A549 (cell line): Measurements from ENCODE around the gene POLR3F. TPM values are rescaled to one million over a fixed set of nuclear protein-coding genes. Genes with fewer than 3 reads are reported as not detected.

ENCODE experiments used
- ATAC-seq, 2 experiments: fragments of 200-7000 bp in 1 of 2; fragments of >200 bp in 1 of 2; cut with Nextera tagmentation in 1 of 2; cut with Tn5 transposase in 1 of 2; 3 replicates each; pipeline versions ENCODE4 v1.8.0 to v1.9.1; 2018 to 2020; ENCODE audit warnings: mild to moderate bottlenecking in 1 of 2, moderate library complexity in 1 of 2
- CTCF ChIA-PET: fragments of 300-600 bp; sonication (Branson Sonifier 250); formaldehyde crosslinking; extraction: SDS; loops from one replicate; lab custom pipeline; 2021; ENCODE audit warnings: antibody characterized with exemption, inconsistent platforms; lab: Yijun Ruan, JAX
- POLR2A ChIA-PET: fragments of 350-600 bp; formaldehyde crosslinking; extraction: SDS; loops from one replicate; lab custom pipeline; 2021; ENCODE audit warnings: antibody characterized with exemption, inconsistent platforms; lab: Yijun Ruan, JAX
- DNase-seq, 2 experiments: peaks; one replicate each; pipeline versions ENCODE4 v3.0.0 to v3.0.0-alpha.2; 2011 to 2016; ENCODE audit warnings: low read depth in 1 of 2, low spot score in 1 of 2
- FAIRE-seq: peaks from 2 replicates; lab custom pipeline; 2011; peaks lifted over from hg19 to GRCh38; lab: Jason Lieb, UNC
- H3K27ac ChIP-seq, 2 experiments: fragments of >200 bp; sonication (Bioruptor Twin); formaldehyde crosslinking; 3 replicates each; pipeline ENCODE4 v1.5.1; 2016 to 2017
- H3K4me1 ChIP-seq: fragments of >200 bp; sonication (Bioruptor Twin); formaldehyde crosslinking; 3 replicates; pipeline ENCODE4 v1.6.1; 2016
- H3K4me2 ChIP-seq: fragments of >200 bp; sonication (Bioruptor Twin); formaldehyde crosslinking; 3 replicates; pipeline ENCODE4 v1.6.1; 2016
- H3K4me3 ChIP-seq: fragments of >200 bp; sonication (Bioruptor Twin); formaldehyde crosslinking; 3 replicates; pipeline ENCODE4 v1.5.1; 2016
- H3K9me3 ChIP-seq: fragments of >200 bp; sonication (Bioruptor Twin); formaldehyde crosslinking; 3 replicates; pipeline ENCODE4 v1.6.1; 2016
- ATOH8 ChIP-seq: fragments of 250-450 bp; sonication (Bioruptor Pico); IDR thresholded peaks from 2 replicates; pipeline ENCODE4 v1.5.0; 2020; ENCODE audit warnings: low read depth, mild to moderate bottlenecking, moderate library complexity
- BHLHE40 ChIP-seq: IDR thresholded peaks from 2 replicates; pipeline ENCODE4 v1.6.1; 2012; ENCODE audit warnings: low read depth, low read length, inconsistent platforms
- CBX2 ChIP-seq: fragments of 200-600 bp; sonication (generic); IDR thresholded peaks from 2 replicates; pipeline ENCODE4 v1.6.1; 2016; ENCODE audit warnings: low read depth, mild to moderate bottlenecking, borderline replicate concordance
- CEBPB ChIP-seq, 2 experiments: fragments of >200 bp in 1 of 2; sonication (Bioruptor Twin) in 1 of 2; formaldehyde crosslinking in 1 of 2; IDR thresholded peaks; 2 replicates each; pipeline ENCODE4 v1.6.1; 2012 to 2016
- CHD2 ChIP-seq: fragments of 150-350 bp; IDR thresholded peaks from 2 replicates; pipeline ENCODE4 v1.6.1; 2014; ENCODE audit warnings: low read length; ENCODE audit not compliant: partially characterized antibody
- CHD4 ChIP-seq: fragments of 200-600 bp; sonication (generic); IDR thresholded peaks from 2 replicates; pipeline ENCODE4 v1.6.1; 2016; ENCODE audit warnings: antibody characterized with exemption, mild to moderate bottlenecking, borderline replicate concordance
- CTCF ChIP-seq: fragments of >200 bp; sonication (Bioruptor Twin); formaldehyde crosslinking; IDR thresholded peaks from 3 replicates; pipeline ENCODE4 v1.5.1; 2016
- EHMT2 ChIP-seq: fragments of 200-600 bp; sonication (generic); IDR thresholded peaks from 2 replicates; pipeline ENCODE4 v1.6.1; 2016; ENCODE audit warnings: antibody characterized with exemption, low read depth, mild to moderate bottlenecking, moderate library complexity
- FOSB ChIP-seq: fragments of 250-450 bp; sonication (Bioruptor Pico); IDR thresholded peaks from 2 replicates; pipeline ENCODE4 v1.5.0; 2020; ENCODE audit warnings: mild to moderate bottlenecking, moderate library complexity
- GATA3 ChIP-seq: IDR thresholded peaks from 2 replicates; pipeline ENCODE4 v1.6.1; 2012; ENCODE audit warnings: borderline replicate concordance
- HDAC2 ChIP-seq: fragments of 200-600 bp; sonication (generic); IDR thresholded peaks from 2 replicates; pipeline ENCODE4 v1.6.1; 2016
- HOXB13 ChIP-seq: fragments of 250-450 bp; sonication (Bioruptor Pico); IDR thresholded peaks from 2 replicates; pipeline ENCODE4 v1.5.0; 2020; ENCODE audit warnings: low read depth, mild to moderate bottlenecking, moderate library complexity
- KDM5A ChIP-seq: fragments of 200-600 bp; sonication (generic); IDR thresholded peaks from 2 replicates; pipeline ENCODE4 v1.6.1; 2016; ENCODE audit warnings: antibody characterized with exemption, mild to moderate bottlenecking
- MAFK ChIP-seq: fragments of 450-650 bp; IDR thresholded peaks from 2 replicates; pipeline ENCODE4 v1.6.1; 2014; ENCODE audit not compliant: partially characterized antibody
- MAX ChIP-seq: IDR thresholded peaks from 2 replicates; pipeline ENCODE4 v1.6.1; 2012
- MYC ChIP-seq: IDR thresholded peaks from 2 replicates; pipeline ENCODE4 v1.6.1; 2012; ENCODE audit warnings: mild to moderate bottlenecking, inconsistent platforms, low read length, improper control_type of control experiment, borderline replicate concordance
- PHF8 ChIP-seq: fragments of 200-600 bp; sonication (generic); IDR thresholded peaks from 2 replicates; pipeline ENCODE4 v1.6.1; 2016; ENCODE audit warnings: low read depth, mild to moderate bottlenecking, antibody characterized with exemption, moderate library complexity, borderline replicate concordance
- RARB ChIP-seq: fragments of 250-450 bp; sonication (Bioruptor Pico); IDR thresholded peaks from 2 replicates; pipeline ENCODE4 v1.8.0; 2021; ENCODE audit warnings: mild to moderate bottlenecking, moderate library complexity
- RNF2 ChIP-seq: fragments of 200-600 bp; sonication (generic); IDR thresholded peaks from 2 replicates; pipeline ENCODE4 v1.6.1; 2016; ENCODE audit warnings: low read depth, mild to moderate bottlenecking, antibody characterized with exemption, moderate library complexity, borderline replicate concordance
- SREBF2 ChIP-seq: fragments of 450-650 bp; IDR thresholded peaks from 2 replicates; pipeline ENCODE4 v1.6.1; 2014; ENCODE audit warnings: mild to moderate bottlenecking, moderate library complexity
- TFCP2L1 ChIP-seq: fragments of 250-450 bp; sonication (Bioruptor Pico); IDR thresholded peaks from 2 replicates; pipeline ENCODE4 v1.5.0; 2021; ENCODE audit warnings: mild to moderate bottlenecking
- ZFP36 ChIP-seq: fragments of 450-650 bp; IDR thresholded peaks from 2 replicates; pipeline ENCODE4 v1.6.1; 2014; ENCODE audit warnings: borderline replicate concordance; ENCODE audit not compliant: partially characterized antibody
- ZNF302 ChIP-seq: fragments of 250-450 bp; sonication (Bioruptor Pico); IDR thresholded peaks from 2 replicates; pipeline ENCODE4 v1.9.0; 2021; ENCODE audit warnings: inconsistent platforms, mild to moderate bottlenecking, moderate library complexity
- ZSCAN20 ChIP-seq: fragments of 250-450 bp; sonication (Bioruptor Pico); IDR thresholded peaks from 2 replicates; pipeline ENCODE4 v1.8.0; 2022; ENCODE audit warnings: mild to moderate bottlenecking, moderate library complexity
- WGBS: methylation state at CpG from one replicate; pipeline ENCODE4 v1.1.6; 2017; ENCODE audit errors: missing lambda C conversion rate; 5-methylcytosine and 5-hydroxymethylcytosine counted together
- polyA plus RNA-seq, 4 experiments: library from polyadenylated mRNA; depleted of rRNA in 3 of 4; stranded (reverse); fragments of >200 nt; fragmentation: RNase III in 1 of 4; extraction: RNeasy Plus Mini Kit Qiagen cat#74134 plus additional on column Dnase treatment in 1 of 4; gene quantifications; 2 replicates in 3 of 4; 3 replicates in 1 of 4; pipeline ENCODE4 v1.2.3, GENCODE V29; 2011 to 2017
- TF ChIP-seq, protein P1 (sequence below): fragments of 250-450 bp; sonication (Bioruptor Pico); IDR thresholded peaks from 2 replicates; pipeline ENCODE4 v1.5.0; 2021; ENCODE audit warnings: mild to moderate bottlenecking, moderate library complexity, borderline replicate concordance
- TF ChIP-seq, protein P2 (sequence below): fragments of 150-350 bp; IDR thresholded peaks from 2 replicates; pipeline ENCODE4 v1.6.1; 2014; ENCODE audit warnings: low read depth, mild to moderate bottlenecking, low read length

Gene POLR3F
- polyA plus RNA-seq, 2 of the 4 experiments (the other 2 are of a cell fraction) = 20.7 to 22.6 TPM

- CTCF ChIA-PET = no interaction called here
These were observed 40.0 kb upstream of the POLR3F start for GRCh38 chr20:18427214-18427613.

GRCh38 chr20:18428490-18429173 is 38.6 kb upstream of the POLR3F start:
- peak overlapping the region in 1 of 2 experiments; percentile 21; a peak in 2 of 6 replicates for H3K27ac ChIP-seq
- no peak overlapping the region for H3K4me3 ChIP-seq
- H3K4me1 ChIP-seq = peaks cover 14% of the 10 kb centered on the region
- WGBS = 61% methylated on average over 3 of the region's 3 CpGs
- peak overlapping the region; percentile 66 for H3K4me2 ChIP-seq
- FAIRE-seq (no peak), DNase-seq (peak in 1 of 2 experiments; percentile 19), ATAC-seq (no peak)
- CTCF ChIA-PET = interaction anchor here (0.7 kb wide), 1 partner anchor 23 kb away, joined by 4 read pairs; no protein-coding TSS in a partner anchor
- no peaks in the 10 kb centered on the region for H3K9me3 ChIP-seq
- TF ChIP-seq ATOH8 (CRISPR knock-in tag) = no peak
- TF ChIP-seq RARB (CRISPR knock-in tag) = no peak
- no peak for TF ChIP-seq SREBF2
- TF ChIP-seq, protein P1, sequence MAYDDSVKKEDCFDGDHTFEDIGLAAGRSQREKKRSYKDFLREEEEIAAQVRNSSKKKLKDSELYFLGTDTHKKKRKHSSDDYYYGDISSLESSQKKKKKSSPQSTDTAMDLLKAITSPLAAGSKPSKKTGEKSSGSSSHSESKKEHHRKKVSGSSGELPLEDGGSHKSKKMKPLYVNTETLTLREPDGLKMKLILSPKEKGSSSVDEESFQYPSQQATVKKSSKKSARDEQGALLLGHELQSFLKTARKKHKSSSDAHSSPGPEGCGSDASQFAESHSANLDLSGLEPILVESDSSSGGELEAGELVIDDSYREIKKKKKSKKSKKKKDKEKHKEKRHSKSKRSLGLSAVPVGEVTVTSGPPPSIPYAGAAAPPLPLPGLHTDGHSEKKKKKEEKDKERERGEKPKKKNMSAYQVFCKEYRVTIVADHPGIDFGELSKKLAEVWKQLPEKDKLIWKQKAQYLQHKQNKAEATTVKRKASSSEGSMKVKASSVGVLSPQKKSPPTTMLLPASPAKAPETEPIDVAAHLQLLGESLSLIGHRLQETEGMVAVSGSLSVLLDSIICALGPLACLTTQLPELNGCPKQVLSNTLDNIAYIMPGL (CRISPR knock-in tag) = no peak
- no peak for TF ChIP-seq KDM5A
- no peak for TF ChIP-seq CHD4
- TF ChIP-seq ZSCAN20 = no peak
- POLR2A ChIA-PET = interaction anchor here (1.5 kb wide), 1 partner anchor 38 kb away, joined by 3 read pairs; the partner anchor contains the start of genes DZANK1 and POLR3F

More at GRCh38 chr20:18427214-18427613, 40.0 kb upstream of the POLR3F start:
- 69% methylated on average over 2 of the region's 2 CpGs for WGBS
- TF ChIP-seq TFCP2L1 (no peak), CTCF (no peak), PHF8 (no peak), MAX (no peak), CHD4 (no peak), MYC (no peak), EHMT2 (no peak), ZNF302 (no peak), HOXB13 (CRISPR knock-in tag) (no peak)
- POLR2A ChIA-PET = interaction anchor here (1.5 kb wide), 1 partner anchor 39 kb away, joined by 3 read pairs; the partner anchor contains the start of genes DZANK1 and POLR3F
- no peak for DNase-seq
- no peak for ATAC-seq
- H3K4me3 ChIP-seq = no peak overlapping the region
- H3K9me3 ChIP-seq = no peaks in the 10 kb centered on the region
- no peak overlapping the region for H3K27ac ChIP-seq
- no peak for FAIRE-seq
- H3K4me2 ChIP-seq = no peak overlapping the region
- H3K4me1 ChIP-seq = peaks cover 14% of the 10 kb centered on the region

DNA sequence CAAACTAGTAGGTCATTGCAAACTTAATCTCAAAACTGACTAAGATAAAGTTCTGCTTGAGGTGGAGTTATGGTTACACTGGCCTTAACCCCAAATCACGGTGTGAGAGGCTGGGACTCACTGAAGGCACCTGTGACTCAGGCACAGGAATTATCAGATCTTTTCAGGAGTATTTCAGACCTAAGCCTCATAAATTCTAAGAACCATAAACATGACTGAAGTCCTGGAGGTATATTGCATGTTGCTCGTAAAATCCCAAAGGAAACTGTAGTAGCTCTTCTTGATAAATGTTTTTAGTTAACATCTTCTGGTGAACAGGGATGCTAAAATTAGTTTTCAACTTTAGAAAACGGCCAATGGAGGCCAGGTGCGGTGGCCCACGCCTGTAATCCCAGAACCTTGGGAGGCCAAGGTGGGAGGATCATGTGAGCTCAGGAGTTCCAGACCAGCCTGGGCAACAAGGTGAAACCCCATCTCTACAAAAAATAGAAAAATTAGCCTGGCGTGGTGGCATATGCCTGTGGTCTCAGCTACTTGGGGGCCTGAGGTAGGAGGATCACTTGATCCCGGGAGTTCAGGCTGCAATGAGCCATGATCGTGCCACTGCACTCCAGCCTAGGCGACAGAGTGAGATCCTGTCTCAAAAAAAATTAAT is 36.9 kb upstream of the POLR3F start:
- TF ChIP-seq RNF2 (no peak), FOSB (no peak), ZFP36 (no peak), CHD2 (no peak), MAFK (no peak), TFCP2L1 (no peak), CEBPB (IDR thresholded peaks at IDR 0.05) (no peak), PHF8 (no peak), CHD4 (no peak), ZSCAN20 (no peak), HDAC2 (no peak), GATA3 (no peak), BHLHE40 (no peak), CBX2 (no peak)
- TF ChIP-seq, protein P2, sequence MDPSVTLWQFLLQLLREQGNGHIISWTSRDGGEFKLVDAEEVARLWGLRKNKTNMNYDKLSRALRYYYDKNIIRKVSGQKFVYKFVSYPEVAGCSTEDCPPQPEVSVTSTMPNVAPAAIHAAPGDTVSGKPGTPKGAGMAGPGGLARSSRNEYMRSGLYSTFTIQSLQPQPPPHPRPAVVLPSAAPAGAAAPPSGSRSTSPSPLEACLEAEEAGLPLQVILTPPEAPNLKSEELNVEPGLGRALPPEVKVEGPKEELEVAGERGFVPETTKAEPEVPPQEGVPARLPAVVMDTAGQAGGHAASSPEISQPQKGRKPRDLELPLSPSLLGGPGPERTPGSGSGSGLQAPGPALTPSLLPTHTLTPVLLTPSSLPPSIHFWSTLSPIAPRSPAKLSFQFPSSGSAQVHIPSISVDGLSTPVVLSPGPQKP = no peak
- Histone ChIP-seq H3K27ac (no peak overlapping the region), H3K4me3 (no peak overlapping the region), H3K4me1 (peaks cover 14% of the 10 kb centered on the region), H3K4me2 (no peak overlapping the region), H3K9me3 (no peaks in the 10 kb centered on the region)
- POLR2A ChIA-PET = no interaction called here
- FAIRE-seq (no peak), DNase-seq (no peak), ATAC-seq (no peak)
- CTCF ChIA-PET = interaction anchor here (0.6 to 0.7 kb wide), 3 partner anchors 8 to 18 kb away, joined by 3 read pairs; no protein-coding TSS in a partner anchor
- WGBS = 91% methylated on average over 9 of the region's 9 CpGs
